Left renal cortex interstitium (tissue), 4 donors: ENCODE results near the gene TBKBP1. TPM values are rescaled to one million over a fixed set of nuclear protein-coding genes. Genes with fewer than 3 reads are reported as not detected.

Source experiments
- DNase-seq, 4 donors: peaks; one replicate each; pipeline ENCODE4 v3.0.0-alpha.2; 2013; ENCODE audit warnings: low read depth in 4 of 4, low spot score in 2 of 4, missing footprints in 1 of 4
- polyA plus RNA-seq, 4 donors: library from polyadenylated mRNA; unstranded; fragments of 120-200 nt; gene quantifications; one replicate each; pipeline ENCODE4 v1.2.1, GENCODE V29; 2013; ENCODE audit not compliant: insufficient read length in 4 of 4

TBKBP1 gene
- polyA plus RNA-seq, 4 donors, result 22.3 to 36.7 (median 30.5) TPM

- no peak for DNase-seq
These were observed 4.1 kb downstream of the TBKBP1 start for GRCh38 chr17:47697906-47698711.

- no peak for DNase-seq
These were observed 5.0 kb downstream of the TBKBP1 start for GRCh38 chr17:47698749-47699535.

- DNase-seq, result no peak
These were observed 5.5 kb downstream of the TBKBP1 start for GRCh38 chr17:47699536-47699840.

- no peak for DNase-seq
These were observed 6.8 kb downstream of the TBKBP1 start for GRCh38 chr17:47700471-47701449.

- no peak for DNase-seq
These were observed 7.6 kb downstream of the TBKBP1 start for GRCh38 chr17:47701608-47702007.

GRCh38 chr17:47702391-47702995 lies 8.5 kb downstream of the TBKBP1 start:
- DNase-seq, result no peak

GRCh38 chr17:47703191-47703591 lies 9.2 kb downstream of the TBKBP1 start:
- DNase-seq, result no peak

- DNase-seq, result no peak
These were observed 9.7 kb downstream of the TBKBP1 start for GRCh38 chr17:47703671-47704070.

- DNase-seq, result no peak
These were observed 10.2 kb downstream of the TBKBP1 start for GRCh38 chr17:47704116-47704515.

- no peak for DNase-seq
These were observed 10.8 kb downstream of the TBKBP1 start for GRCh38 chr17:47704736-47705135.

GRCh38 chr17:47705536-47706530 lies 11.9 kb downstream of the TBKBP1 start:
- DNase-seq, result no peak

- no peak for DNase-seq
These were observed 13.3 kb downstream of the TBKBP1 start for GRCh38 chr17:47707056-47707804.

GRCh38 chr17:47707884-47708283 lies 13.9 kb downstream of the TBKBP1 start:
- no peak for DNase-seq

- no peak for DNase-seq
These were observed 14.4 kb downstream of the TBKBP1 start for GRCh38 chr17:47708312-47708863.

- no peak for DNase-seq
These were observed 15.0 kb downstream of the TBKBP1 start for GRCh38 chr17:47708864-47709541.

GRCh38 chr17:47709594-47709993 lies 15.6 kb downstream of the TBKBP1 start:
- DNase-seq, result no peak

- no peak for DNase-seq
These were observed 17.6 kb downstream of the TBKBP1 start for GRCh38 chr17:47711366-47712099.
